H9 (cell line): ENCODE measurements around the gene PAFAH1B2. TPM values are rescaled to one million over a fixed set of nuclear protein-coding genes. Genes with fewer than 3 reads are reported as not detected.

ENCODE experiments used
- DNase-seq: peaks from one replicate; pipeline ENCODE4 v3.0.0-alpha.2; 2017
- H2AFZ ChIP-seq: one replicate; pipeline ENCODE4 v1.6.1; 2013; ENCODE audit warnings: mild to moderate bottlenecking, low read length, control low read depth, moderate library complexity
- H2AK5ac ChIP-seq: 2 replicates; pipeline ENCODE4 v1.6.1; 2013; ENCODE audit warnings: low read length, control low read depth, mixed read lengths; ENCODE audit not compliant: insufficient read length
- H2BK120ac ChIP-seq: one replicate; pipeline ENCODE4 v1.6.1; 2013; ENCODE audit warnings: low read depth, mild to moderate bottlenecking, low read length, control low read depth, inconsistent platforms; ENCODE audit not compliant: poor library complexity, severe bottlenecking
- H2BK12ac ChIP-seq: 2 replicates; pipeline ENCODE4 v1.6.1; 2013; ENCODE audit warnings: low read length, control low read depth, mixed read lengths, low read depth; ENCODE audit not compliant: insufficient read length
- H2BK15ac ChIP-seq: 2 replicates; pipeline ENCODE4 v1.6.1; 2013; ENCODE audit warnings: low read depth, low read length, control low read depth
- H2BK20ac ChIP-seq: one replicate; pipeline ENCODE4 v1.6.1; 2013; ENCODE audit warnings: low read depth, mild to moderate bottlenecking, low read length, control low read depth, inconsistent platforms; ENCODE audit not compliant: poor library complexity, severe bottlenecking
- H2BK5ac ChIP-seq: 2 replicates; pipeline ENCODE4 v1.6.1; 2013; ENCODE audit warnings: low read length, control low read depth, mixed read lengths; ENCODE audit not compliant: insufficient read length
- H3K14ac ChIP-seq: 2 replicates; pipeline ENCODE4 v1.6.1; 2013; ENCODE audit warnings: low read length, control low read depth; ENCODE audit not compliant: insufficient read depth
- H3K18ac ChIP-seq: 2 replicates; pipeline ENCODE4 v1.6.1; 2013; ENCODE audit warnings: low read depth, mild to moderate bottlenecking, mixed read lengths, low read length, control low read depth; ENCODE audit not compliant: insufficient read length
- H3K23ac ChIP-seq: 2 replicates; pipeline ENCODE4 v1.6.1; 2013; ENCODE audit warnings: low read length, control low read depth, mixed read lengths, low read depth; ENCODE audit not compliant: insufficient read length
- H3K23me2 ChIP-seq: 2 replicates; pipeline ENCODE4 v1.6.1; 2013; ENCODE audit warnings: low read depth, mild to moderate bottlenecking, mixed read lengths, low read length, control low read depth; ENCODE audit not compliant: insufficient read length, poor library complexity, severe bottlenecking
- H3K27ac ChIP-seq: 2 replicates; pipeline ENCODE4 v1.5.1; 2013; ENCODE audit warnings: low read length, control low read depth, mixed read lengths, low read depth; ENCODE audit not compliant: insufficient read length
- H3K27me3 ChIP-seq: 2 replicates; pipeline ENCODE4 v1.6.1; 2013; ENCODE audit warnings: low read length, control low read depth, inconsistent platforms; ENCODE audit not compliant: insufficient read depth
- H3K4ac ChIP-seq: 2 replicates; pipeline ENCODE4 v1.6.1; 2013; ENCODE audit warnings: low read depth, mild to moderate bottlenecking, control low read depth, inconsistent platforms, low read length, moderate library complexity
- H3K4me1 ChIP-seq: 2 replicates; pipeline ENCODE4 v1.6.1; 2013; ENCODE audit warnings: low read length, control low read depth, inconsistent platforms; ENCODE audit not compliant: insufficient read depth
- H3K4me2 ChIP-seq: 2 replicates; pipeline ENCODE4 v1.6.1; 2013; ENCODE audit warnings: low read length, control low read depth, mixed read lengths; ENCODE audit not compliant: insufficient read length, insufficient read depth
- H3K56ac ChIP-seq: 2 replicates; pipeline ENCODE4 v1.6.1; 2013; ENCODE audit warnings: low read depth, mild to moderate bottlenecking, mixed read lengths, low read length, control low read depth; ENCODE audit not compliant: insufficient read length
- H3K79me1 ChIP-seq: 2 replicates; pipeline ENCODE4 v1.6.1; 2013; ENCODE audit warnings: low read depth, mild to moderate bottlenecking, moderate library complexity, low read length, control low read depth, inconsistent platforms; ENCODE audit not compliant: insufficient read depth, poor library complexity, severe bottlenecking
- H3K79me2 ChIP-seq: 2 replicates; pipeline ENCODE4 v1.6.1; 2013; ENCODE audit warnings: low read length, control low read depth, inconsistent platforms; ENCODE audit not compliant: insufficient read depth
- H3K9ac ChIP-seq: 2 replicates; pipeline ENCODE4 v1.6.1; 2013; ENCODE audit warnings: low read length, control low read depth, mixed read lengths; ENCODE audit not compliant: insufficient read length; ENCODE audit errors: extremely low read depth
- H3K9me3 ChIP-seq: one replicate; pipeline ENCODE4 v1.6.1; 2013; ENCODE audit warnings: low read depth, low read length, inconsistent platforms; ENCODE audit not compliant: control insufficient read depth
- H3T11ph ChIP-seq: one replicate; pipeline ENCODE4 v1.6.1; 2013; ENCODE audit warnings: mild to moderate bottlenecking, low read length, control low read depth, inconsistent platforms
- H4K20me1 ChIP-seq: one replicate; pipeline ENCODE4 v1.6.1; 2013; ENCODE audit not compliant: control insufficient read depth, insufficient read length, insufficient read depth
- H4K5ac ChIP-seq: 2 replicates; pipeline ENCODE4 v1.6.1; 2013; ENCODE audit warnings: low read depth, mild to moderate bottlenecking, mixed read lengths, low read length, control low read depth; ENCODE audit not compliant: insufficient read length
- H4K8ac ChIP-seq: replicated peaks from 2 replicates; pipeline ENCODE4 v1.6.1; 2013; ENCODE audit warnings: low read length, control low read depth, mixed read lengths, low read depth; ENCODE audit not compliant: insufficient read length
- H4K91ac ChIP-seq: 2 replicates; pipeline ENCODE4 v1.6.1; 2013; ENCODE audit warnings: low read depth, mild to moderate bottlenecking, moderate library complexity, mixed read lengths, low read length, control low read depth; ENCODE audit not compliant: insufficient read length
- H3K27ac Mint-ChIP-seq, 3 experiments: 2 replicates in 2 of 3; 3 replicates in 1 of 3; pipeline ENCODE4 v1.8.0; 2020 to 2021; ENCODE audit warnings: mixed read lengths in 3 of 3, mild to moderate bottlenecking in 1 of 3, moderate library complexity in 1 of 3
- H3K27me3 Mint-ChIP-seq: 2 replicates; pipeline ENCODE4 v1.8.0; 2021; ENCODE audit warnings: low read depth, mild to moderate bottlenecking, moderate library complexity, mixed read lengths
- H3K36me3 Mint-ChIP-seq, 3 experiments: 2 replicates in 2 of 3; 3 replicates in 1 of 3; pipeline ENCODE4 v1.8.0; 2020 to 2021; ENCODE audit warnings: low read depth in 3 of 3, mixed read lengths in 3 of 3; ENCODE audit not compliant: insufficient read depth in 1 of 3
- H3K4me1 Mint-ChIP-seq, 2 experiments: 2 replicates each; pipeline ENCODE4 v1.8.0; 2020; ENCODE audit warnings: mixed read lengths in 2 of 2
- H3K4me3 Mint-ChIP-seq, 2 experiments: 2 replicates in 1 of 2; 3 replicates in 1 of 2; pipeline ENCODE4 v1.8.0; 2020 to 2021; ENCODE audit warnings: mild to moderate bottlenecking in 2 of 2, mixed read lengths in 2 of 2, moderate library complexity in 1 of 2
- H3K9me3 Mint-ChIP-seq, 2 experiments: 2 replicates in 1 of 2; 3 replicates in 1 of 2; pipeline ENCODE4 v1.8.0; 2020; ENCODE audit warnings: mild to moderate bottlenecking in 2 of 2, mixed read lengths in 2 of 2, moderate library complexity in 1 of 2
- WGBS: extraction: QIAGEN DNeasy Blood & Tissue Kit; methylation state at CpG from one replicate; pipeline ENCODE4 v1.1.7; 2013; ENCODE audit warnings: missing lambda C conversion rate, low lambda C conversion rate, mixed read lengths; ENCODE audit not compliant: insufficient read length; ENCODE audit errors: extremely low coverage; 5-methylcytosine and 5-hydroxymethylcytosine counted together
- long read RNA-seq: library from polyadenylated mRNA; unstranded; transcript quantifications from one replicate; pipeline ENCODE4 v2.0.0, GENCODE V29; 2020
- total RNA-seq: library from RNA; stranded (reverse); gene quantifications from 2 replicates; pipeline ENCODE4 v1.2.1, GENCODE V29; 2021
- TF ChIP-seq, protein P1 (sequence below): fragments of 200-600 bp; sonication (generic); conservative IDR thresholded peaks from 3 replicates; pipeline ENCODE4 v1.8.0; 2021; ENCODE audit warnings: antibody characterized with exemption, mild to moderate bottlenecking

PAFAH1B2 gene, protein sequence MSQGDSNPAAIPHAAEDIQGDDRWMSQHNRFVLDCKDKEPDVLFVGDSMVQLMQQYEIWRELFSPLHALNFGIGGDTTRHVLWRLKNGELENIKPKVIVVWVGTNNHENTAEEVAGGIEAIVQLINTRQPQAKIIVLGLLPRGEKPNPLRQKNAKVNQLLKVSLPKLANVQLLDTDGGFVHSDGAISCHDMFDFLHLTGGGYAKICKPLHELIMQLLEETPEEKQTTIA
- 158 and 161 TPM in 2 replicates for total RNA-seq
- long read RNA-seq, full-length matches to known transcripts: 134 of 179 reads
- long read RNA-seq, partial matches to known transcripts: 3 of 179 reads
- long read RNA-seq, other reads (novel, unspliced or antisense): 42 of 179 reads

DNA sequence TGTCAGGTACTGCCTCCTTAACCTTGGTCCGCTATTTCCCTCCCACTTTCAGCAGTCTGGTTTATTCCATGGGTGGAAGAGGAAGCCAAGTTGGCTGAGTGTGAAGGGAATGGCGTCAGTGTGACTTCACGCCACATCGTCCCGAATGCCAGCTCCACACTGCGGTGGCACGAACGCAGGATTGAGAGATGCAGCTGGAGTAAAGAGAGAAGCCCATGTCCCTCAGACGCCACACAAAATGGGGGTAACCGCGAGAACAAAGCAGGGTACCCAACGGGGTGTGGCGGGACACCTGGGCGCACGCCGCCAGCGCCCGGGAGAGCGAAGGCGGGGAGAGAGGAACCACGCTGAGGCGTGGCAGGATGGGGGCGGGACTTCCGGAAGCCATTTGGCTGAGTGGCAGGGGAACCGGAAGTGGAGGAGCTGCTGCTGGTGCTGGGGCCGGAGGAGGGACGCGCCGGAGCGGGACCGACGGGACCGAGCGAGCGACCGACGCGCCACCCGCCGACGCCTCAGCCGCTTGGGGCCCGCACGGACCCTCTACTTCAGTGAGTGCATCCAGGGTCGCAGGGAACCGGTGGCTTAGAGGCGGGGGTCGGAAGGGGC, at the start of gene PAFAH1B2:
PAFAH1B2 (plus strand) TSS at position 417 of the 606 bp plus-strand sequence. CDS start 8,161 bp downstream, outside the sequence.
- H3K23me2 ChIP-seq: peaks cover 15% of the 10 kb centered on the region
- peak within 1 kb of the TSS; percentile 91 to 95 for H3K4me3 Mint-ChIP-seq

More for the DNA sequence above, at the start of gene PAFAH1B2:
- H2AK5ac ChIP-seq: no peak within 1 kb of the TSS
- H3K4ac ChIP-seq: no peak within 1 kb of the TSS
- H3K4me2 ChIP-seq: peak within 1 kb of the TSS; percentile 84
- Mint-ChIP-seq H3K4me1 (peaks cover 30 to 43% of the 10 kb centered on the region in 2 experiments), H3K36me3 (peaks cover 26 to 41% (median 40%) of the 10 kb centered on the region in 3 experiments; a peak in 6 of 7 replicates), H3K27ac (peak within 1 kb of the TSS; percentile 94 to 97 (median 95)), H3K9me3 (no peaks in the 10 kb centered on the region; a peak in 2 of 5 replicates), H3K27me3 (peaks cover 9% of the 10 kb centered on the region)
- H3K9ac ChIP-seq: peak within 1 kb of the TSS; percentile 88
- H3K27ac ChIP-seq: peak within 1 kb of the TSS; percentile 55
- no peak within 1 kb of the TSS for H2BK120ac ChIP-seq
- H3K23ac ChIP-seq: no peak within 1 kb of the TSS
- H3T11ph ChIP-seq: no peak within 1 kb of the TSS
- H2BK12ac ChIP-seq: no peak within 1 kb of the TSS
- no peaks in the 10 kb centered on the region for H4K20me1 ChIP-seq
- DNase-seq: peak; percentile 96
- no peaks in the 10 kb centered on the region for H3K27me3 ChIP-seq
- no peak within 1 kb of the TSS for H2AFZ ChIP-seq
- peak within 1 kb of the TSS; percentile 95 for H3K14ac ChIP-seq
- H3K18ac ChIP-seq: peak within 1 kb of the TSS; percentile 84
- no peak within 1 kb of the TSS for H2BK15ac ChIP-seq
- no peak within 1 kb of the TSS for H2BK20ac ChIP-seq
- no peak within 1 kb of the TSS for H4K91ac ChIP-seq
- TF ChIP-seq, protein P1, sequence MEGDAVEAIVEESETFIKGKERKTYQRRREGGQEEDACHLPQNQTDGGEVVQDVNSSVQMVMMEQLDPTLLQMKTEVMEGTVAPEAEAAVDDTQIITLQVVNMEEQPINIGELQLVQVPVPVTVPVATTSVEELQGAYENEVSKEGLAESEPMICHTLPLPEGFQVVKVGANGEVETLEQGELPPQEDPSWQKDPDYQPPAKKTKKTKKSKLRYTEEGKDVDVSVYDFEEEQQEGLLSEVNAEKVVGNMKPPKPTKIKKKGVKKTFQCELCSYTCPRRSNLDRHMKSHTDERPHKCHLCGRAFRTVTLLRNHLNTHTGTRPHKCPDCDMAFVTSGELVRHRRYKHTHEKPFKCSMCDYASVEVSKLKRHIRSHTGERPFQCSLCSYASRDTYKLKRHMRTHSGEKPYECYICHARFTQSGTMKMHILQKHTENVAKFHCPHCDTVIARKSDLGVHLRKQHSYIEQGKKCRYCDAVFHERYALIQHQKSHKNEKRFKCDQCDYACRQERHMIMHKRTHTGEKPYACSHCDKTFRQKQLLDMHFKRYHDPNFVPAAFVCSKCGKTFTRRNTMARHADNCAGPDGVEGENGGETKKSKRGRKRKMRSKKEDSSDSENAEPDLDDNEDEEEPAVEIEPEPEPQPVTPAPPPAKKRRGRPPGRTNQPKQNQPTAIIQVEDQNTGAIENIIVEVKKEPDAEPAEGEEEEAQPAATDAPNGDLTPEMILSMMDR: no peak
- no peak within 1 kb of the TSS for H4K5ac ChIP-seq
- no peaks in the 10 kb centered on the region for H3K79me1 ChIP-seq
- no peak within 1 kb of the TSS for H2BK5ac ChIP-seq
- no CpG with 5 or more reads among the region's 48 CpGs for WGBS
- peak within 1 kb of the TSS; percentile 2 for H3K56ac ChIP-seq
- no peaks in the 10 kb centered on the region for H3K9me3 ChIP-seq
- no peak within 1 kb of the TSS for H4K8ac ChIP-seq
- peaks cover 42% of the 10 kb centered on the region for H3K79me2 ChIP-seq
- no peaks in the 10 kb centered on the region; the same call in 1 of the 2 replicates for H3K4me1 ChIP-seq
